IPS-18a (cell line): ENCODE measurements around the gene LRRN2.

Experiments
- H3K27ac ChIP-seq: one replicate; pipeline ENCODE4 v1.5.1; 2013; ENCODE audit warnings: low read length
- H3K27me3 ChIP-seq: one replicate; pipeline ENCODE4 v1.6.1; 2013; ENCODE audit warnings: mild to moderate bottlenecking, low read length; ENCODE audit not compliant: control insufficient read depth, insufficient read depth
- H3K36me3 ChIP-seq: one replicate; pipeline ENCODE4 v1.6.1; 2013; ENCODE audit warnings: low read depth, low read length; ENCODE audit not compliant: control insufficient read depth
- H3K4me1 ChIP-seq: one replicate; pipeline ENCODE4 v1.6.1; 2013; ENCODE audit warnings: low read depth, low read length; ENCODE audit not compliant: control insufficient read depth
- H3K4me3 ChIP-seq: one replicate; pipeline ENCODE4 v1.5.1; 2013; ENCODE audit warnings: low read length
- H3K9ac ChIP-seq: one replicate; pipeline ENCODE4 v1.6.1; 2013; ENCODE audit warnings: mild to moderate bottlenecking, low read length, moderate library complexity
- H3K9me3 ChIP-seq: one replicate; pipeline ENCODE4 v1.6.1; 2013; ENCODE audit warnings: low read depth, low read length; ENCODE audit not compliant: control insufficient read depth

LRRN2 gene

DNA sequence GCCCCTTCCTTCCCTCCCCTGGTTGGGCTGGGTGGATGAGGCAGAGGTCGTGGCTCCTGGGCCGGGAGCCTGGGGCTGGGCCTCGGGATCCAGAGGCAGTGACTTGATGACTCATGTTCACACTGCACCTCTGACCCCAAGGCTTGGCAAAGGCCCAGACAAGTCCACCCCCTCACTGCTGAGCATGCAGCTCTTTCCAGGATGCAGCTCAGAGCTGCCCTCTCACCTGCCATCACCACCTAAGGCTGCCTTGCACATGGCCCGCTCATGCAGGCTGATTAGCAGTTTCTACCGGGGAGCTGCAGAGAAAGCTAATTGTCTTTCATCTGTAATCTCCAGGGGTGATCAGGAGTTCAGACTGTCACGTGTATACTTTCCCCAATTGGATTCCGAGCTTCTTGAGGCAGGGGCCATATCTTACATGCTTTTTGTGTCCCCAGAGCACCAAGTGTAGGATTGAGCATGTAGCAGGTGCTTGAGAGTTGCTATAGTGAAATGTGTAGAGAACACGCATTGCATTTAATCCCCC, 62.1 kb downstream of the LRRN2 start:
- H3K27ac ChIP-seq: no peak overlapping the region
- no peak overlapping the region for H3K9ac ChIP-seq
- peaks cover 5% of the 10 kb centered on the region for H3K4me1 ChIP-seq

DNA sequence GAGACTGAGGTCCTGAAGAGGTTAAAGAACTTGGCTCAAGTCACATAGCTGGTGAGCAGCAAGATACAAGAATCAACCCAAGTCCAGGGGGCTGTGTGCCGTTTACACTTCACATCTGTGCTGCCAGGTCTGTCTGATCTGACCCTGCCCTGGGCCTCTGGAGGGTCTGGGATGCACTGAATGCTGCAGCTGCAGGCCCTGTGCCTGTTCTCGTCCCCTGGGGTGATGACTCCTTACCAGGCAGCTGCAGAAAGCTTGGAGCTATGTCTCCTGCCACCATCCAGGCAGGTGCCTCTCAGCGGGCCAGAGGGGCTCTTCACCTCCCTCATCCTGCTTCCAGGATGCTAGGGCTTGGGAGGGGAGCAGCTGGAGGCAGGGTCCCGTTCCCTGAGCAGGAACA, 63.5 kb downstream of the LRRN2 start:
- H3K9ac ChIP-seq: no peak overlapping the region
- no peak overlapping the region for H3K4me3 ChIP-seq
- H3K27ac ChIP-seq: no peak overlapping the region
- peaks cover 5% of the 10 kb centered on the region for H3K4me1 ChIP-seq
- no peaks in the 10 kb centered on the region for H3K36me3 ChIP-seq
- no peaks in the 10 kb centered on the region for H3K9me3 ChIP-seq
- H3K27me3 ChIP-seq: no peaks in the 10 kb centered on the region

More for the DNA sequence above, 62.1 kb downstream of the LRRN2 start:
- Histone ChIP-seq H3K4me3 (no peak overlapping the region), H3K36me3 (no peaks in the 10 kb centered on the region), H3K9me3 (no peaks in the 10 kb centered on the region), H3K27me3 (no peaks in the 10 kb centered on the region)

DNA sequence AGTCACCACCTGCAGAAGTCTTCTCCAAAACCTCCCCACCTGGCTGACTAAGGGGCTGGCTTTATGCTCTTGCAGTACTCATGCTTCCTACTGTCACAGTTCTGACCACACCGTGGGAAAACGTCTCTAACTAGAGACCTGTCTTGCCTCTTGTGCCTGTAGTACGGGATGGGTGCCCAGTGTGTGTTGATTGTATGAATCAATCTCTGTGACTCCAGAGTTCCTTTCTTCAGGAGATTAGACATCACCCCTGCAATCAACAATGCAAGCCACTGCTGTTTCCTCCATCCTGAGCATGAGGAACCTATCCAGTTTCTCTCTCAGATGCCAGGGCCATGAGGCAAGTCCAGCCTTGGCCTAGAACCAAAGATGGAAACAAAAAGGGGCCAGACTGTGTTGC, 64.1 kb downstream of the LRRN2 start:
- no peak overlapping the region for H3K27ac ChIP-seq
- no peaks in the 10 kb centered on the region for H3K27me3 ChIP-seq
- H3K36me3 ChIP-seq: no peaks in the 10 kb centered on the region
- no peak overlapping the region for H3K4me3 ChIP-seq
- no peaks in the 10 kb centered on the region for H3K9me3 ChIP-seq
- no peak overlapping the region for H3K9ac ChIP-seq
- peaks cover 9% of the 10 kb centered on the region for H3K4me1 ChIP-seq

DNA sequence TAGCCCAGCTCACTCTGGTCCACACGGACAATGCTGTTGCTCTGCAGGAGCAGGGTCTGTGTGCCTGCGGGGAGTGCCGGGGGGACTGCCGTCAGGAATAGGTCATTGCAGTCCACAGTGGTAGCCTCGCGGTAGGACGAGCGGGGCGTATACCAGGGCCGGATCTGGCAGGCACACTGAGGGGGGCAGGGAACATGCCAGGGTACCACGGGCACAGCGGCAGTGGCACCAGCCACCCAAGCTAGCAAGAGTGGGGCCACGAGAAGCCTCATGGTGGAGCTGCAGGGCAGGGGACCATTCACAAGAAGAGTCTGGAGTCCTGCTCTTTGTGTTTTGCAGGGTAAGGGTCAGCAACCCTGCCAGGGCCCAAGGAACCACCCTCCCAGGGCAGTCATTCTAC, 65.8 kb downstream of the LRRN2 start:
- H3K9ac ChIP-seq: no peak overlapping the region
- H3K9me3 ChIP-seq: no peaks in the 10 kb centered on the region
- H3K27me3 ChIP-seq: no peaks in the 10 kb centered on the region
- no peak overlapping the region for H3K4me3 ChIP-seq
- H3K4me1 ChIP-seq: peaks cover 7% of the 10 kb centered on the region
- H3K27ac ChIP-seq: no peak overlapping the region
- H3K36me3 ChIP-seq: no peaks in the 10 kb centered on the region

DNA sequence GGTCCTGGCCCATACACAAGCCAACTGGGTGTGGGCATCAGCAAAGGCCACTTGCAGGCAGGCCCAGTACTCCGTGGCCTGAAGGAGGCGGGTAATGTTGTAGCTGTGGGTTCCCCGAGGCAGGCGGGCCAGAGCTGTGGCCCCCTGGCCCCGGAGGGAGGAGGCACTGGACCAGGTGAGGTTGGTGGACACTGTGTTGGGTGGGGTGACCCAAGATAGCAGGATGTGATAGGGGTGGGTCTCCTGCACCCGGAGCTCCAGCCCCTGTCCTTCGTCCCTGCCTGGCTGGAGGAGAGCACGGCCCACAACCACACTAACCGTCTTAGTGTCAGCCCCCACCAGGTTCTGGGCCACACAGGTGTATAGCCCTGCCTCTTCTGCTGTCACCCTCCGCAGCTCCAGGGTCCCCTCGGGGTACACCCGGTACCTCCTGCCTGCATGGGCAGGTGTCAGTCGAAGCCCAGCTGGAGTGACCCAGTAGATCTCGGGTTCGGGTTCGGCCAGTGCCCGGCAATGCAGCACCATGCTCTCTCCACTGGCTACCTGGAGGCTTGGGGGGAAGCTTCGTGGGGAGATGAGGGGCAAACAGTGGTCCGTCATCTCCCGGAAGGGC, 67.3 kb downstream of the LRRN2 start:
- peaks cover 6% of the 10 kb centered on the region for H3K4me1 ChIP-seq
- H3K27me3 ChIP-seq: no peaks in the 10 kb centered on the region
- no peaks in the 10 kb centered on the region for H3K36me3 ChIP-seq
- H3K27ac ChIP-seq: no peak overlapping the region
- H3K9ac ChIP-seq: no peak overlapping the region
- no peaks in the 10 kb centered on the region for H3K9me3 ChIP-seq
- H3K4me3 ChIP-seq: no peak overlapping the region

DNA sequence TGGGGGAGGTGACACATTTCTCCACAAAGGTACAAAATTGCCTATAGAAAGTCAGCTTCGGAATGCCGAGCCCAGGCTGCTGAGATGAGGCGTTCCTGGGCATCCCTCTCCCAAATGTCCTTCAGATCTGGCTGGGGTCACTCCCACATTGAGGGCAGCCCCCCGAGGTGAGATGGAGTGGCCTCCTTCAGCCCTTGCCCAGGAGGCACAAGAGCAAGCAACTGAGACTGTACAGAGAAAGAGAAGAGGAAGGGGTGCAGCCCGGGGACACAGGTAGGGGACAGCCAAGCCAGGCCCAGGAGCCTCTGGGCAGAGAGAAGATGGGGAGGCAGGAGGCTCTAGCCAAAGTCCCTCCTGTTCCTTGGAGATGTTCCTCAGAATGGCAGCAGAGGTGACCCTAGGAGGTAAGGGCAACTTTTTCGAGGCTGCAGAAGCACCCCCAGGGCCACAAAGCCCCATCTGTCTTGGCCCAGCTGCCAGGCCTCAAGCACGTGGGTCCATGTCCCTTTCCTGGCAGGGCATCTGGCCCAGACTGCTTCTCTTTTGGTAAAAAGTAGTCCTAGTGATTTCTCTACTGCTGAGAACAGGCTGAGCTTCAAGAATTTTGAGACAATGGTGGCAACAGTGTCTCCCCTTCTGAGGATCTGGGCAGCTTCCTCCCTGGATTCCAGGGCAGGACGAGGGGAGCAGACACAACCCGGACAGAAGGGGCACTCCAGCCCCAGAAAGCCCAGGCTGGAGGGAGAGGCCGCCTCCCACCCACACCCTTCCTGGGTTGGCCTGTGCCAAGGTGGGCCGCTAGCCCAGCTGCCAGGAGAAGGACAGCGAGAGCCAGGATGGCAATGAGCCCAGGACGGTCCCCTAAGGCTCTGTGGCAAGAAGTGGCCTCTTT, 68.0 kb downstream of the LRRN2 start:
- no peak overlapping the region for H3K9ac ChIP-seq
- no peaks in the 10 kb centered on the region for H3K9me3 ChIP-seq
- no peak overlapping the region for H3K4me3 ChIP-seq
- peaks cover 6% of the 10 kb centered on the region for H3K4me1 ChIP-seq
- no peaks in the 10 kb centered on the region for H3K27me3 ChIP-seq
- H3K36me3 ChIP-seq: no peaks in the 10 kb centered on the region
- no peak overlapping the region for H3K27ac ChIP-seq

DNA sequence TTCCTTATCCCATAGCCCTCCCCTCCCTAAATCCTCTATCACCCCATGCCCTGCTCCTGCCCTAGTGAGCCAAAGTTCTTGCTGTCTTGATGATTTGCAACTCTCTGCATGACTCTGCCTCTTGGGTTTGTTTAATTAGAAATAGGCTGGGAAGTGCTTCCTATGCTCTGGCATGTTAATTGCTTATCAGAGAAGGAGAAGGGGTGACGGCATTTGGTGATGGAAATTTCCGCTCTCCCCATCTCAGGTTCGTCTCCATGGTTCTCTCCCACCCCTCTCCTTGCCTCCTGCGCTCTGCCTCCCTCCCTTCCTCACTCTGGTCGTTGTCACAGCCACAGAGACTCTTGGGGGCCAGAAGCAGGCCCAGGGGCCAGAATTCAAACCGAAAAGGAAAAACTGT, 68.9 kb downstream of the LRRN2 start:
- H3K4me1 ChIP-seq: peaks cover 6% of the 10 kb centered on the region
- no peak overlapping the region for H3K4me3 ChIP-seq
- H3K9me3 ChIP-seq: no peaks in the 10 kb centered on the region
- H3K9ac ChIP-seq: no peak overlapping the region
- no peaks in the 10 kb centered on the region for H3K36me3 ChIP-seq
- H3K27me3 ChIP-seq: no peaks in the 10 kb centered on the region
- no peak overlapping the region for H3K27ac ChIP-seq

DNA sequence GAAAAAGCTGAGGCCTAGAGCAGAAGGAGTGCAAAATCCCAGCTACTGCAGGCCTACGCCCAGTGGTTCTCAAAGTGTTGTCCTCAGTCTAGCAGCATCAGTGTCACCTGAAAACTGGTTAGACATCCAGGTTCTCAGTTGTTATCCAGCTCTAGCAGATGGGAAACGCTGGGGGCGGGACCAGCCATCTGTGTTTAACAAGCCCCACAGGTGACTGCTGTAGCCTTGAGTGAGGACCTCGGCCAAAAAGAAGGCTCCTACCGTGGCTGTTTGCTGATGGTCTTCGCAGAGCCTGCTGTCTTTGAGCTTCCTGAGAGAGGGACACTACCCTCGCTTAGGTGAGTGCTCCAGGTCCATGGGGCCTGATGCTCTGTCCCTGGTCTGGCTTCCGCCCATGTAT, 69.7 kb downstream of the LRRN2 start:
- Histone ChIP-seq H3K9ac (no peak overlapping the region), H3K27ac (no peak overlapping the region), H3K4me1 (peaks cover 6% of the 10 kb centered on the region), H3K27me3 (no peaks in the 10 kb centered on the region), H3K36me3 (no peaks in the 10 kb centered on the region), H3K4me3 (no peak overlapping the region), H3K9me3 (no peaks in the 10 kb centered on the region)

DNA sequence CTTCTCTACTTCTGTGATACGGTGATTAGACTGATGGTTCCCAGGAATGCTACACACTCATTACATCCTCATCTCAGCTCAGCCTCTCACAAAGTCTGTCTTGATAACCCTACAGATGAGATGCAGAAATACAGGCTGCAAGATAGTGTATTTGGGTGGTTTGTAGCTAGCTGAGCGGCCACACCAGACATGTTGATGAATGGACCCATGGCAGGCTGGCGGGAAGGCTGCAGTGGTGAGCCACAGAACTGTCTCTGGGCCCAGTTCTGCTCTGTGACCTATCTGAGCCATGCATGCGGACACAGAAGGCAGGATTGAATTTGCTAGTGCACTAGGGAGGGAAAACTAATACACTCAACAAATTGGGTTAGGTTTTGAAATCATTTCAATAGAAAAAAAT, 71.9 kb downstream of the LRRN2 start:
- Histone ChIP-seq H3K4me1 (peaks cover 6% of the 10 kb centered on the region), H3K9me3 (no peaks in the 10 kb centered on the region), H3K27me3 (no peaks in the 10 kb centered on the region), H3K27ac (no peak overlapping the region), H3K9ac (no peak overlapping the region), H3K4me3 (no peak overlapping the region), H3K36me3 (no peaks in the 10 kb centered on the region)

DNA sequence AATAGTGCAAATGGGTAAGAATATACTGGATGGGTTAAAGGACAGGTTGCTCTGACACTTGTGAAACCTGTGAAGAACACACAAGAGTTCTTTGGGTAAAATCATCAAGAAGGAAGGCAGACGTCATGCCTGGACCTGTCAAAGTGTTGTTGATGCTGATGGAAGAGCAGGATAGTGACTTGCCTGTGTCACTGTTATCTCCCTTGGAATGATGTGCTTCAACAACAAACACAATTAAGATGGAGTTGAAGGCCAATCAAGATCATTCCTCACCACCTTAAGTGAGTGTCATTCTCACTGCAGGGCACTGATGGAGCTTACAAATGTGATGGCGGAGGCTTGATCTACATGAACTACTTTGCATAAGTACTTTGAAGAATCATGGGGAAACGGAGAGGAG, 73.2 kb downstream of the LRRN2 start:
- H3K36me3 ChIP-seq: no peaks in the 10 kb centered on the region
- no peak overlapping the region for H3K27ac ChIP-seq
- H3K9me3 ChIP-seq: no peaks in the 10 kb centered on the region
- no peaks in the 10 kb centered on the region for H3K27me3 ChIP-seq
- H3K9ac ChIP-seq: no peak overlapping the region
- no peak overlapping the region for H3K4me3 ChIP-seq
- peaks cover 6% of the 10 kb centered on the region for H3K4me1 ChIP-seq

DNA sequence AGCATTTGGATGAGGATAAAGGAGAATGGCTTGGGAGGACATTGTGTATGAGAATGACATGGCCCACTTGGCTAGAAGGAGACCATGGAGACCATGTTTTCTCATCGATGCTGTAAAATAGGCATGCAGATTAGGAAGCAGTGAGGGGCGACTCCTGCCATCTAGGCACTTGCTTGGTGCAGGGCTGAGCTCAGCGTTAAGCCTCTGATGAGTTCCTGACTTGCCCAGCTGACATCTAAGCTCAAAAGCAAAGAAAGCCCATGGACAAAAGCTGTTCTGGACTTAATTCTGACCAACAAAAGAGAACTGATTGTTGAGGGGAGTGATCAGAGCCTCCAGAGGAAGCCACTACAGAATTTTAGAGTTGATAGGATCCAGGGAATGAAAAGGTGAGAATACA, 74.5 kb downstream of the LRRN2 start:
- Histone ChIP-seq H3K27ac (no peak overlapping the region), H3K27me3 (no peaks in the 10 kb centered on the region), H3K9me3 (no peaks in the 10 kb centered on the region), H3K9ac (no peak overlapping the region), H3K4me3 (no peak overlapping the region), H3K4me1 (no peaks in the 10 kb centered on the region), H3K36me3 (no peaks in the 10 kb centered on the region)

DNA sequence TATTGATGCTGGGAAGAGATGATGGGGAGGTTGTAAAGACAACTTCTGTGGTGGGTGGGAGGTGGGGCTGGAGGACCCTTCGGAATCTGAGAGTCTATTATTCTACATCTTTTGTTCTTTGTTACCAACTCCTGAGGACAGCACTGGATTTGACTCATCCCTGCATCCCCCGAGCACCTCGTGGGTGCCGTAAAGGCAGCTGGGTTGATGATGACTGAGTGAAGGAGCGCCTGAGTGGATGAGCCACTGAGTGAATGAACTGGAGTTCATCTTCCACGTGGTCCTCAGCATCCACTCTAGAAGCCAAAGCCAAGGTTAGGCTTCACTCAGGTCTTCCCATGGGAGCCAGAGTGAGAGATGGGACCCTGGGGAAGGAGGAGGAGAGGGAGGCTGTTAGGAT, 77.6 kb downstream of the LRRN2 start:
- no peak overlapping the region for H3K9ac ChIP-seq
- no peaks in the 10 kb centered on the region for H3K4me1 ChIP-seq
- H3K4me3 ChIP-seq: no peak overlapping the region
- no peaks in the 10 kb centered on the region for H3K9me3 ChIP-seq
- H3K36me3 ChIP-seq: no peaks in the 10 kb centered on the region
- no peak overlapping the region for H3K27ac ChIP-seq
- H3K27me3 ChIP-seq: no peaks in the 10 kb centered on the region
